GM12892 (cell line): ENCODE data around the gene RSPO1.

ENCODE experiments used
- POLR2A ChIP-seq: IDR thresholded peaks from 2 replicates; pipeline ENCODE4 v1.6.1; 2011; ENCODE audit warnings: low read depth, low read length, control low read depth
- POLR2AphosphoS5 ChIP-seq: IDR thresholded peaks from 2 replicates; pipeline ENCODE4 v1.6.1; 2011; ENCODE audit warnings: low read depth, low read length, control low read depth

DNA sequence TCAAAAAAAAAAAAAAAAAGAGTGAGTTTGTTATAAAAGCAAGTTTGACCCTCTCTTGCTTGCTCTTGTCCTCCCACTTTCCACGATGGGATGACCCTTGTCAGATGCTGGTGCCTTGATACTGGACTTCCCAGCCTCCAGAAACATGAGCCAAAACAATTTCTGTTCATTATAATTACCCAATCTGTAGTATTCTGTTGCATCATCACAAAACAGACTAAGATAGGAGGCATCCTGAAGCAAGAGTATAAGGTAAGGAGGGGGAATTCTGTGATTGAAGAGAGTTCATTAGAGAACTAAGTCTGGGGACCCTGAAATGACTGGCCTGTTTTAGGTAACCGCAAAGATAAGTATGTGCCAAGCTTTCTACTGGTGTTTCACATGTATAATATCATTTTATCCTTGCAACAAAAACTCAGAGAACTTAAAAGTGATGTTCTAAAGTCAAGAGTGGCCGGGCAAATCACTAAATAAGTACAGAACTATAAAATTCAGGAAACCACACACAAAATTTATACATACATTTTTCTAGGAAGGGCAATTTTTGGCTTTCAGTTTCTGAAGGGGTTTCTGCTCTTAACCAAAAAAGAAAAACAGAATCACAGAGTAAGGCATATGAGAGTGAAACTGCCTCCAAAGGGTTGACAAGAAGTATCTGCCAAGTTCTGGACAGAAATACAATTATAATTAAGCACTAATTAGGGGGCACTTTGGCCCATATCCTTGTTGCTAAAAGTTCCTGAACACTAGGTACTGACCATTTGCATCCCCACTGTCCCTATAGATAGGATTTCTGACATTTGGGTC, 64.0 kb downstream of the RSPO1 start:
- TF ChIP-seq POLR2AphosphoS5 (no peak), POLR2A (no peak)
